HG02642 (cell line): Measurements from ENCODE around the gene PPP2R1B.
A peak's percentile ranks its signal among the peaks of the same experiment; 100 is the strongest.

Source experiments
- ATAC-seq: cut with Tn5 transposase; IDR thresholded peaks from one replicate; pipeline ENCODE4 v1.9.1; 2021; ENCODE audit warnings: mild to moderate bottlenecking; ENCODE audit not compliant: unreplicated experiment, poor library complexity

PPP2R1B gene

DNA sequence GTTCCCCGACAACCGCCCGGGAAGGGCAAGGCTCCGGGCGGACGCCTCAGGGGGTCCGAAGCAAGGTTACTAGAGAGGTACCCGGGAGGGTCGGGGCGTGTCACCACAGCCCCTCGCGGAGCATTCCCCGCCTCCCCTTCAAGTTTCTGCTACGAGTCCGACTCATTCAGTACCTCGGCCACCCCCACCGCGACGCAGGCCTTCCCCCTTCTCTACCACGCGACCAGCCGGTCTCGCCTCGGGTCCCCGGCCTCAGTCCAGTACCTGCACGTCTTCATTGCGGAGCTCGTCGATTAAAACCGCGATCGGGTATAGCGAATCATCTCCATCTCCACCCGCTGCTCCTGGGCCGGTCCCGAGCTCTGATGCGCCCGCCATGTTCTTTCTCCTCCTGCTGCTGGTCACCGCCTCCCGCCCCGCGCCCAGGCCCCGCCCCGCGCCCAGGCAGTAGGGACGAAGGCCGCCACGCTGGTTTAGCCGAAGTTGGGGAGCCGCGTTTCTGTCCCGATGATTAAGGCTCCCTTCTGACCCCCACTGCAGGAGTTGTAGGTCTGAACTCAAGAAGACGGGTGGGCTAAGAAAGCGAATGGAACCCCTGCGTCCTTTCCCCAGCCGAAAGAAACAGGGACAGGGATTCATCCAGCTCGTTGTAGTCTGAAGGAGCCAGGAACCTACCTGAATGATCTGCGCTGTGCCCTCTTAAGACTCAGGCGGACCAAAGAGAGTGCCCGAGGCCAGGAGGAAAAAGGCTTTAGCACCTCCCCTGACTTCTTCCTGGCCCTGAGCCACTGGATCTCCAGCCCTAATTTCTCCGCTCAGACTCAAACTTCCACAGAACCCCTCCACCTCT lies at the start of gene PPP2R1B:
Gene PPP2R1B (minus strand): TSS at position 406 of the 850 bp plus-strand sequence. CDS start 28 bp downstream, at position 378.
- peak; percentile 91 for ATAC-seq

DNA sequence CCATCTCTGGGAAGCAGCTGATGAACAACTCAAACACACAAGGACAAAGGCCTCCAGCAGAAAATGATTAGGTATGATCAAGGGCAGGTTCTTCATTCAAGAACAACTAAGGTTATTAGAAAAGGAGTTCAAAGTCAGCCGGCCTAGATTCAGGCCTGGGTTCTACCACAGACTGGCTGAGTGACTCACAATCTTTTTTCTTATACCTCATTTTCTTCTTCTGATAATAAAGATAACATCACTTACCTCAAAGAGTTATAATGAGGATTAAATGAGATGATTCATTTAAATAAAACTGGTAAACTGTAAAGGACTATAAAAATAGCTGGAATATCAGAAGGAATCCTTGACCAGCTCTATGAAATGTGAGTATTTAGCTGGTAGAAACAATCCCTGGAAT lies 49.3 kb upstream of the PPP2R1B start:
- ATAC-seq, result no peak

DNA sequence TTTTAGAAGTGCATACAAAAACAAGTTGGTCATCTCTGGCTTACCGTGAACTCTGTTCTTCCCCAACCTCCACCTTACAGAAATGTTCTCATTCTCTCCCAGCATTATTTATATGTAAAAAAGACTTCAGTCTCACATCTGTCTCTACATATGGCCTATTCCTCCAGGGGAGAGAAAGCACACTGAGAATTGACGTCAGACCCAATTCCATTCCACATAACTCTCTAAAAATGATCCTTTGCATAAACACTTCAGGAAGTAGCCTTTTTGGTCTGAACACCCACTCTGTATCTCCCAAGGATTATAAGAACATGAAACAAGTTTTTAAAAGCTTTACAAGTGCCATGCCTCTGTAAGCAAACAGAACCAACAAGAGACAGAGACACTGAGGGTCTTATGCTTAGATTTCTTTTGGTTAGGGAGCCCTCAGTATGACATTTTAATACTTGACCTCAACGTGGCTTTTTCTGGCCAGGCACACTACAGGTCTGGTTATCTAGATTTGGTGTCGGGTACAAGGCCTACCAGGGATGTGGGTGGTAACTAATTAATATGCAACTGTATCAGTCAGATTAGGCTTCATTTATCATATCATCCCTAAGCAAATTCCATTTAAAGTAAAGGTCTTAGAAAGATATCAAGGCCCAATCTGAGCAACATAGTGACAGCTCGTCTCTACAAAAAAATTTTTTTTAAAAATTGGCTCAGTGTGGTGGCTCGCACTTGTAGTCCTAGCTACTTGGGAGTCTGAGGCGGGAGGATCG lies 48.5 kb upstream of the PPP2R1B start:
- no peak for ATAC-seq

DNA sequence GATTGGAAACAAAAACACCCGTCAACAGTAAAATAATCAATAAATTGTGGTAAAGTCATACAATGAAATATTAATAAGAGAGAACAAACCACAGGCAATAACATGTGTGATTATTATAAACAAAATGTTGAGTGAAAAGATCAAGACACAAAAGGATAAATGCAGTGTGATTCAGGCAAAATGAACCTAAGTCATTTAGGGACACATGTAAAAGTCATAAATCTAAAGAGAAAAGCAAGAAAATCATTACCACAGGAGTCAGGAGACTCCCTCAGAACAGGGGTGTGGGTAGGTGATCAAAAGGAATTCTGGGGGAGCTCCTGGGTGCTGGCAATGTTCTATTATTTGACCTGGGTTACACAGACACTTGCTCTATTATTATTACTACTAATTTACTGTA lies 47.9 kb upstream of the PPP2R1B start:
- ATAC-seq, result no peak

DNA sequence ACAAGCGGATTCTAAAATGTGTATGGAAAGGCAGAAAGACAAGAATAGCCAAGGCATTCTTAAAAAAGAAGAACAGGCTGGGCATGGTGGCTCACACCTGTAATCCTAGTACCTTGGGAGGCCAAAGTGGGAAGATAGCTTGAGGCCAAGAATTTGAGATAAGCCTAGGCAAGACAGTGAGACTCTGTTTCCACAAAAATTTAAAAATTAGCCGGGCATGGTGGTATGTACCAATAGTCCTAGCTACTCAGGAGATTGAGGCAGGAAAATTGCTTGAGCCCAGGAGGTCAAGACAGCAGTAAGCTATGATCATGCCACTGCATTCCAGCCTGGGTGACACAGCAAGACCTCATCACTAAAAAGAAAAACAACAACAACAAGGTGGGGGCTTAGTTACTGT lies 46.0 kb upstream of the PPP2R1B start:
- ATAC-seq, result no peak

DNA sequence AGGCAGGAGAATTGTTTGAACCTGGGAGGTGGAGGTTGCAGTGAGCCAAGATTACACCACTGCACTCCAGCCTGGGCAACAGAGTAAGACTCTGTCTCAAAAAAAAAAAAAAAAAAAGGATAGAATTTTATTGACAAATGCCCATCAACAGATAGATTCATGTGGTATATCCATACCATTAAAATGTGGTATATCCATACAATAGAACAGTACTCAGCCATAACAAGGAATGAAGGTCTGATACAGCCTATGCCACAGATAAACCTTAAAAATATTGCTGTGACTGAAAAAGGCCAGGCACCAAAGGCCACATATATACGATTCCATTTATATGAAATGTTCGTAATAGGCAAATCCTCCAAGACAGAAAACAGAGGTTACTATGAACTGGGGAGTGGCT lies 45.3 kb upstream of the PPP2R1B start:
- ATAC-seq, result no peak

DNA sequence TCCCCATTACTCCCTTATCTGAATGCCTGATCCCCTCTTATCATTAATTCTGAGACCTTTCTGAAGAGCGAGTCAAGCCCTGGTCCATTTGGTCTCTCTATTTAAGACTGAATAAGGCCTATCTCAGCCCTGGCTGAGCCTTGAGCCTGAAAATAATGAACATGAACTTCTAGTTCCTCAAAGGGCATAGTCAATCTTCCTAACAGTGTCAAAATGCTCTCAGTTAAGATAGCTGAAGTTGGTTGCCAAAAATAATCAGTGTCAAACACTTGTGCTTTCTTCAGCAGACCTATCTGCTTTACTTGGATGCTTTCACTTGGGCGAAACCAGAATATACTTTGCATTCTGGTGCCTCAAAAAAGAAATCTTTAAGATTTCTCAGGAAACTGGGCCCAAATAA lies 42.6 kb upstream of the PPP2R1B start:
- ATAC-seq, result no peak

DNA sequence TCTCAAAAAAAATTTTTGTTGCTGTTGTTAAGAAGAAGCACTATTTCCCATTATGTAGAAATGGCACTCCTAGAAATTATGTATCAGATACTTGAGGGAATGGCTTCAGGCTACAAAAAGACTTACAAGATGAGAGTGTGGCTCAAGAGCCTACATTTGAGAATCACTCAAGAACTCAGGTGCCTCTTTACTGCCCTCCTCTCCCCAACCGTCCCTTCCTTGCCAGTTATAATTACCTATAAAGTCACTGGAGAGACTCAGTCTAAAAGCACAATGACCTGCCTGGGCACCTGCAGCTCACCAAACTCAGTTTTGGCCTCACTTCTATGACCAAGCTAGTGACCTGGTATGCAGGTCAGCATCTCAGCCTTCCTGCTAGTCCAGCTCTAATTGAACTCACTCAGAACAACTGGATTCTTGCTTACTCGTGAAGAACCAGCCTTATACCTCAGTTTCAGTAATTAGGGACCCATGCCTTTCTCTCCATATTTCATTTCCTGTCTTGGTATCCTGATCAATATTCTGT lies 41.9 kb upstream of the PPP2R1B start:
- ATAC-seq, result no peak

DNA sequence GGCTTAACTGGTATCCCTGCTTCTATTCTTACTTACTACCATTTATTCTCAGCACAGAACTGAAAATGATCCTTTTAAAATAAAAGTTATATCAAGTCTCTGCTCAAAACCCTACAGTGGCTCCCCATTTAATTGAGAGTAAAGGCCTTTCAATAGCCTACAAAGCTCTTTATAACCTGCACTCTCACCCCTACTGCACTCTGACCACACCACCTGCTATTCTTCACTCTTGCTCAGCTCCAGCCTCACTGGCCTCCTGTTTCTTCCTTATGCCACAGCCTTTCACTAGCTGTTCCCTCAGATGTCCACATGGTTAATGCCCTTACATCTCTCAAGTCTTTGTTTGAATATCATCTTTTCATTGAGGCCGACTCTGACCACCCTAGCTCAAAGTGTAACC lies 40.9 kb upstream of the PPP2R1B start:
- ATAC-seq, result no peak

DNA sequence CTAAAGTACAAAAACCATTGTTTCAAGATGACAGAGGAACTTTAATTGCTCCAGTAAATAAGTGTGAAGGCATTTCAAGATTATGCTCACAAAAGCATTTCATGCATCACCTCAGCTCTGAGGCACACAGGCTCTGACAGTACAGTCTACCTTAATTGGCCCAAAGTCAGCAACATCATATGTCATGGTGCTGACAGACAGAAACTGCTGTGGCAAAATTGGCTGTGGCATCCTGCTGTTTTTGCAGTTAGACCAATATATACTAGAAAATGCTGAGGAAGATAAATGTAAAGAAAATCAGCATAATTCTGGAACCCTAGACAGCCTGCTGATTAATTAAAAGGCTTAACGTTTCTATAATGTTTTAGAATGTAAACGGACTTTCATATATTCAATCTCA lies 34.9 kb upstream of the PPP2R1B start:
- ATAC-seq, result no peak

DNA sequence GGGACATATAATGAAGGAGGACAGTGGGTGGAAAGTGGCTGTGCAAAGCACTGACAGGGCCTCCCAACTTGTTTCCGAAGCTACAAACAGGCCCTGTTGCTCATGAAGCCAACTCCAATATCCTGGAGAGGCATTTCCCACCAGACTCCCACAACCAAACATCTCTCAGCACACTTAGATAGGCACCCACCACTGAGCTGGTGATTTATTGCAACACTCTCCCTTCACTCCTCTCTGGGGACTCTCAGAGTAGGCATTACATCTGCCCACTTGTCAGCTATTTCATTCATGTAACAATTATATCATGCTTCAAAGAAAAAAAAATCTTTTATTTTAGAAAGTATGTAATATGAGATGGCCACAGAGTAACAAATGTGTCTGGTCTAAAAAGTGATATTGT lies 32.1 kb upstream of the PPP2R1B start:
- no peak for ATAC-seq

DNA sequence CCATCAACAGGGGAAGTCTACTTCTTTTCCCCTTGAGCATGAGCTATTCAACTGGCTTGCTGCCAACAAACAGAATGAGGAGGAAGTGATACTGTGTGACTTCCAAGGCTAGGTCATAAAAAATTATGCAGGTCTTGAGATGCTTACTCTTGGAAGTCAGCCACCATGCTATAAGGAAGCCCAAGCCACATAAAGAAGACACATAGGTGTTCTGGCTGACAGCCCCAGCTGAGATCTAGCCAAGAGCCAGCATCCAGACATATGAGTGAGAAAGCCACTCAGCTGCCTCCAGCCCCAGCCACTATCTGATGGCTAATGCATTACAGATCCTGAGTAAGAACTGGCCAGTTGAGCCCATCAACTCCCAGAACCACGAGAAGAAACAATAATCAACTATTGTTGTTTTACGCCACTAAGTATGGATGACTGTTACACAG lies 31.0 kb upstream of the PPP2R1B start:
- peak; percentile 58 for ATAC-seq

DNA sequence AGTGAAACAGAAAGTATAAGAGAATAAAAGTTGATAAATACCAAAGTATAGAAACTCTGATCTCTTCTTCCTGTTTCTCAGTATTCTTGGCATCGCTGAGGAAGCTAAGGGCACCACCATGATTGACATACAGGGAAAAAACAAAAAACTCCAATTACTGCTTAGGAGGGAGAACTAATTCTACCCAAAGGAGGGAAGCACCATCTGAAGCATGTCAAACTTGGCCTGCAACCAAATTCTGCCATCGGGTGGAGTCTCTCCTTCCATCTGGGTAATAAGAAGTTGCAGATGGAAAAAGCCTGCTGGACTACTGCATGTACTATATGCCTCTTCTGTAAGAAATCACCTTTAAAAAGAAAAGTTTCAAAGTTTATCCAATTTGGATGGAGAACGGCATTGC lies 30.5 kb upstream of the PPP2R1B start:
- no peak for ATAC-seq

DNA sequence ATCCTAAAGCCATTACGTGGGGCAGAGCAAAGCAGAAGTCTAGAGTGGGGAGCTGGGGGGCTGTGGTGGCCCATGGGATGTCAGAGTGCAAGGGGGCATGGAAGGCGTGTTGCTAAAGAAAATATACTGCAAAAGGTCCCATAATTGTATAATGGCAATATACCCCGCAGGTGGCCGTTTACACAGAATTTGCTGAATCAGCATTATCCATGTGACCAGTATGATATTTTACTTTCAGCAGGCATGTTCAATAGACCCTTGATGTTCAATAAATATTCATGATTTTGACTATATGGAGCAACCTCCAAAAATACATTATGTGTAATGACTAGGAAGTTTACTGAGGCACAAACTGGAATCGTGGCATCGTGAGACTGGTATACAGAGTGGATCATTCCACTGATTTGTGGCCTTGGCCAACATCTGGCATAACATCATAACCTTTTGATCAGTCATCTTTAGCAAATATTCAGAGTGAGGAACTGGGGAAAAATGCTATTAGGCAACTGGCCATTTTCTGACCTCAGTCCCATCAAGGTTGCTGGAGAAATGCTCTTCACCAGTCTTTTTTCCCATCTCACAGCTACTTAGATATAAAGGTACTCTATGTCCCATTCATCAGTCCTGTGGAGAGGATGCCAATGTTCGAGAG lies 29.3 kb upstream of the PPP2R1B start:
- ATAC-seq, result no peak

DNA sequence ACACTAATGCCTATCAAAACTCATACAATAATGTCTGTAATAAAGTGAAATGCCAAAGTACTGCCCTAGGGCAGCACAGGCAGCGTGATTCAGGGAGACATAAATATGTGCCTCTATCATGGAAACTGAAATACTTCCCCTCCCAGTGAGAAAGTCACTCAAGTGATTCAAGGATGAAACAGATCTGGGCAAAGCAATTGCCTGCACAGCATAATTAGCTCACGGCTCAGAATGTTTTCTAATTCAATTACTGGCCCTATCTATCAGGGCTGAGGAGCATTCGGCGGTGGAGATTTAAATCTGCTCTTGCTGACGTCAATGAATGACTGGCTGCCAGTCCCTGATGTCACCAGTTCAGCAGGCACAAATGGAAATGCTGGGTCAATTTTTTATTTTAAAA lies 27.7 kb upstream of the PPP2R1B start:
- no peak for ATAC-seq

DNA sequence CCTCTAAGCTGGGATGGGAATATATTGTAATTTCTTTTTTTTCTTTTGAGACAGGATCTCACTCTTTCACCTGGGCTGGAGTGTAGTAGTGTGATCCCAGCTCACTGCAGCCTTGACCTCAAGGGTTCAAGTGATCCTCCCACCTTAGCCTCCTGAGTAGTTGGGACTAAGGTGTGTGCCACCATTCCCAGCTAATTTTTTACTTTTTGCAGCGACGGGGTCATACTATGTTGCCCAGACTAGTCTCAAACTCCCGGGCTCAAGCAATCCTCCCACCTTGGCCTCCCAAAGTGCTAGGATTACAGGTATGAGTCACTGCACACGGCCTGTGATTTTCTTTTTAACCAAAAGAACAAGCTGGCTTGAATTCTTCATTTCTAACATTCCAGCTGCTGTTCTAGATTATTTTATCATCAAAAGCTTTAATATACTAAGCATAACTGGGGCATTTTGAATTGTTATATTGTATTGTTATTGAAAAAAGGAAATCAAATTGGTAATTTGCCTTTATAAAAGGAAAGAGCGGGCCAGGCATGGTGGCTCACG lies 26.8 kb upstream of the PPP2R1B start:
- no peak for ATAC-seq

DNA sequence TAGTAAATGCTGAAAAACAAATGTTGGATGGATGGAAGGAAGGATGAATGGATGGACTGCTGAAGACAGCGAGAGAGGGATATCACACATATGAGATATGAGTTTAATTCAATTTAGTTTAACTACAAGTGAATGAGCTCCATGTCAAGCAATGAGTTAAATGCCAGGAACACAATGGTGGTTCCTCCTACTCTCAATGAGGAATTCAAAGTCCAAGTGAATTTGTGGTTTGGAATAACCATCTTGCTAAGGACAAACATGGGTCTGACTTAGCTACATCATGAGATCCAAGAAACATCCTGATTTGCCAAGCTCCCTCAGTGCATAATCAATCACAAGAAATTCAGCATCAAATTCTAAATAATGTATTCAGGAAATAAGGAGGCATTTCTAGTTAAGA lies 26.1 kb upstream of the PPP2R1B start:
- ATAC-seq, result no peak

DNA sequence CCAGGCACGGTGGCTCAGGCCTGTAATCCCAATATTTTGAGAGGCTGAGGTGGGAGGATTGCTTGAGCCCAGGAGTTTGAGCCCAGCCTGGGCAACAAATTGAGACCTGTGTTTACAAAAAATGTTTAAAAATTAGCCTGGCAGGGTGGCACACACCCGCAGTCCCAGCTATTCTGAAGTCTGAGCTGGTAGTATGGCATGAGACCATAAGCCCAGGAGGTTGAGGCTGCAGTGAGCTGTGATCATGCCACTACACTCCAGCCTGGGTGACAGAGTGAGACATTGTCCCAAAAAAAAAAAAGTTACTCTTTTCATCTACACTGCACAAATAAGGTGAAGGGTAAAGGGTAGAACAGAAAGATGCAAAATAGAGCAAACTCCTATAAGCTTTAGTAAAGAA lies 22.3 kb upstream of the PPP2R1B start:
- ATAC-seq, result no peak

DNA sequence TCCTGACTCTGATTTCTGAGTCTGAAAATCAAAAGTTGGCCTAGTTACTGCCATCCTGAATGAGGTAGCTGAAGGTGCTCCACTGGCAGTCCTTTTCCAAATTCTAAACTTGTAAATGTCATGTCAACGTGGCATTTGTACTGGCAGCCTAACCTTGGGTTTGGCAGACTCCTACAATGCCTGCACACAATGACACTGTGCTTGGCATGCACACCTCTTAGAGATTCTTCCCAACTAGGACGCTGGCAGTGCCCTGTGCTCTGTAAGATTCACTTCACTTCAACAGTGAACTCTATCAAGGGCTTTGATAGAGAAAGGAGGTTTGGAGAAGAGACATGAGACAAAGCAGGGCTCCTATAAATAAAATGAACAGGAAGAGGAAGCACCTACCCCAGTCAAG lies 21.9 kb upstream of the PPP2R1B start:
- ATAC-seq, result no peak

DNA sequence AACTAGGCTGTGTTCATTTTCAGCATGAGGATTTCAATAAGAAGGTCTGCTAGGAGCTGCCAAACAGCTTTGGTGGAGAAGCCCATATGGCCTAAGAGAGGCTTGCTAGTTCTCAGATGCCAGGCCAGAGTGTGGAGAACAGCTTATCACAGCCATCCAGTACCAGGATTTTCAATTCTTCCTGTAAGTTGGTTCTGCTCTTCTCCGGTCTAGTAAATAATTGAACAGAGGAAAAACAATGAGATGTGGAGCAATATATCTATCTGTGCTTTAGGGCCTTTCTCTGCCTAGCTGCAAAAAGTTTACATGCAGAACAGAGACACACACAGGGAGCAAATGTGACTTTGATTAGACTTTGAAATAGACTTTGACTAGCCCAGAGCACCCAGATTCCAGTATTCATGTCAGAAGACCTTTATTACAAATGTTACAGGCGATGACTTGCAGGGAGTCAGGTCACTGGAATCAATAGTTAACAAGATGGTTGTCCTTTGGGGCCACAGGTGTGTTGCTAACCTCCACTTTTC lies 19.8 kb upstream of the PPP2R1B start:
- ATAC-seq, result no peak
